ENCODE data around the gene RNU7-1.

DNA sequence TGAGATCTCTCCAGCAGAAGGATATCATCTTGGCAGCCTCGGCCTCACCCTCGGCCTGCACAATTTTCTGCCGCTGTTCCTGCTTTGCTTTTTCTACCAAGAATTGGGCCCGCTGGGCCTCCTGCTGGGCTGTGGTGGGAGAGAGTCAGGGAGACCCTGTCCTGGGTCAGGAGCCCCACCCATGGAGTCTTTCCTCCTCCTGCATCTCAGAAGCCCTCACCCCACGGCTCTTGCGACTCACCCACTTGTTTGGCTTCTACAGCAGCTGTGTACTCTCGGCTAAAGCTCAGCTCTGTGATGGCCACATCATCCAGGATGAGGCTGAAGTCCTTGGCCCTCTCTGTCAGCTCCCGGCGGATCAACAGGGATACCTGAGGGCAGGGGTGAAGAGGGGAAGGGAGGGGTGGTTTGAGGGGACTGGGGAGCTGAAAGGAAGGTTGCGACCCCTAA lies 24.1 kb downstream of the RNU7-1 start:
- TF ChIP-seq POLR2A (IDR thresholded peaks at IDR 0.05; ENCODE audit: low read depth, low read length) = no peak
- TF ChIP-seq POLR2AphosphoS5 (IDR thresholded peaks at IDR 0.05; ENCODE audit: low read depth, low read length) = no peak
- TF ChIP-seq TAF1 (IDR thresholded peaks at IDR 0.05; ENCODE audit: borderline replicate concordance, low read depth, low read length) = no peak
